LNCaP clone FGC (cell line): ENCODE data around the gene KSR2.
A peak's percentile ranks its signal among the peaks of the same experiment; 100 is the strongest.

Experiments
- DNase-seq: peaks from one replicate; pipeline ENCODE4 v3.0.0-alpha.2; 2011; ENCODE audit warnings: low read depth
- H3K4me3 ChIP-seq: 2 replicates; pipeline ENCODE4 v1.5.1; 2011; ENCODE audit warnings: mild to moderate bottlenecking, low read depth, low read length, control low read depth
- CTCF ChIP-seq: IDR thresholded peaks from 2 replicates; pipeline ENCODE4 v1.5.1; 2012; ENCODE audit warnings: mild to moderate bottlenecking; ENCODE audit not compliant: control insufficient read depth, insufficient read depth; ENCODE audit errors: extremely low read depth

KSR2 gene

GRCh38 chr12:117501076-117501869, 467.5 kb downstream of the KSR2 start:
- DNase-seq, result no peak
- TF ChIP-seq CTCF, result no peak
- H3K4me3 ChIP-seq, result no peak overlapping the region

GRCh38 chr12:117499759-117500485, 468.9 kb downstream of the KSR2 start:
- no peak overlapping the region for H3K4me3 ChIP-seq
- no peak for TF ChIP-seq CTCF
- no peak for DNase-seq

GRCh38 chr12:117498880-117499279, 469.9 kb downstream of the KSR2 start:
- DNase-seq, result no peak
- TF ChIP-seq CTCF, result no peak
- H3K4me3 ChIP-seq, result no peak overlapping the region

GRCh38 chr12:117498256-117498655, 470.5 kb downstream of the KSR2 start:
- DNase-seq, result no peak
- no peak for TF ChIP-seq CTCF
- no peak overlapping the region for H3K4me3 ChIP-seq

GRCh38 chr12:117497407-117497806, 471.4 kb downstream of the KSR2 start:
- no peak for TF ChIP-seq CTCF
- no peak overlapping the region for H3K4me3 ChIP-seq
- DNase-seq, result no peak

GRCh38 chr12:117494833-117495655, 473.7 kb downstream of the KSR2 start:
- no peak for TF ChIP-seq CTCF
- DNase-seq, result peak; percentile 42
- no peak overlapping the region for H3K4me3 ChIP-seq
